Measurements from ENCODE around the gene COL19A1. TPM values are rescaled to one million over a fixed set of nuclear protein-coding genes. Genes with fewer than 3 reads are reported as not detected.

Gene COL19A1
- total RNA-seq, 2 donors from 2014 or later = 1.4 to 1.5 TPM

DNA sequence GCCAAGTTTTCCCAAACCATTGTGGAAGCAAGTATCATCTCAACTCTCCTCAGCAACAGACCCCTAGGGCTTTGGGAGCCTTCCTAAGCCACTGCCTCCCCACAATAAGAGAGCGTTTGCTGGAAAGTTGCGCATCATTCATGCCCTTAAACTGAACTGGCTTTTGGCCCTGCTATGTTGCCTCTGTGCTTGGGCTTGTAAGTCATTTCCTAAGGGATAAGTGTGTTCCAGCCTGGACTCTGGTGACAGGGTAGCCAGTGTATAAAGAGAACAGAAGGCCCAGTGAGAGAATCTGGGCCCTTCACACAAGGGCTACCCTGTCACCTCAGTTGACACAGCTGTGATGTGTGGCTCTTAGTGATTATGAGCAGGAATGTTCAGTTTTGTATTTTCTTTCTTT is 358.7 kb downstream of the COL19A1 start:
- Histone ChIP-seq H3K27ac (ENCODE audit: low read depth, low read length) (no peak overlapping the region), H3K9me3 (ENCODE audit: control insufficient read depth, low read length) (no peaks in the 10 kb centered on the region), H3K27me3 (ENCODE audit: control insufficient read depth, insufficient read depth, low read length, poor library complexity, severe bottlenecking) (no peaks in the 10 kb centered on the region), H3K36me3 (ENCODE audit: control insufficient read depth, insufficient read depth, low read length) (no peaks in the 10 kb centered on the region), H3K4me1 (ENCODE audit: control insufficient read depth, insufficient read depth, low read length) (no peaks in the 10 kb centered on the region), H3K9ac (ENCODE audit: extremely low read depth, low read length, poor library complexity, severe bottlenecking) (no peak overlapping the region), H3K4me3 (ENCODE audit: low read length) (no peak overlapping the region)
- WGBS, 2 experiments (ENCODE audit: insufficient coverage in 1 of 2, insufficient read length in 1 of 2) = 92 to 100% methylated on average over 2 of the region's 2 CpGs
- TF ChIP-seq CTCF (conservative IDR thresholded peaks at IDR 0.05) = no peak
- no peaks in the 10 kb centered on the region for H3K36me3 Mint-ChIP-seq (ENCODE audit: low read depth)
- H3K27ac Mint-ChIP-seq = no peak overlapping the region
- H3K27me3 Mint-ChIP-seq (ENCODE audit: insufficient read depth) = no peaks in the 10 kb centered on the region
- no peaks in the 10 kb centered on the region for H3K4me1 Mint-ChIP-seq
- DNase-seq = no peak
- no peaks in the 10 kb centered on the region for H3K9me3 Mint-ChIP-seq
- no peak overlapping the region for H3K4me3 Mint-ChIP-seq

GRCh38 chr6:70231311-70231710 is 365.0 kb downstream of the COL19A1 start:
- H3K9me3 ChIP-seq (ENCODE audit: control insufficient read depth, low read length) = no peaks in the 10 kb centered on the region
- H3K4me3 ChIP-seq (ENCODE audit: low read length) = no peak overlapping the region
- Mint-ChIP-seq H3K4me3 (no peak overlapping the region), H3K27ac (no peak overlapping the region), H3K36me3 (ENCODE audit: low read depth) (no peaks in the 10 kb centered on the region), H3K9me3 (no peaks in the 10 kb centered on the region), H3K4me1 (no peaks in the 10 kb centered on the region), H3K27me3 (ENCODE audit: insufficient read depth) (no peaks in the 10 kb centered on the region)
- no peaks in the 10 kb centered on the region for H3K27me3 ChIP-seq (ENCODE audit: control insufficient read depth, insufficient read depth, low read length, poor library complexity, severe bottlenecking)
- no peak for DNase-seq
- H3K36me3 ChIP-seq (ENCODE audit: control insufficient read depth, insufficient read depth, low read length) = no peaks in the 10 kb centered on the region
- H3K9ac ChIP-seq (ENCODE audit: extremely low read depth, low read length, poor library complexity, severe bottlenecking) = no peak overlapping the region
- no peak overlapping the region for H3K27ac ChIP-seq (ENCODE audit: low read depth, low read length)
- H3K4me1 ChIP-seq (ENCODE audit: control insufficient read depth, insufficient read depth, low read length) = no peaks in the 10 kb centered on the region
- TF ChIP-seq CTCF (conservative IDR thresholded peaks at IDR 0.05) = no peak
- 90 to 95% methylated on average over 2 of the region's 2 CpGs for WGBS, 2 experiments (ENCODE audit: insufficient coverage in 1 of 2, insufficient read length in 1 of 2)

- H3K4me3 Mint-ChIP-seq = no peak overlapping the region
- no peaks in the 10 kb centered on the region for H3K36me3 Mint-ChIP-seq (ENCODE audit: low read depth)
- H3K4me3 ChIP-seq (ENCODE audit: low read length) = no peak overlapping the region
- H3K4me1 ChIP-seq (ENCODE audit: control insufficient read depth, insufficient read depth, low read length) = no peaks in the 10 kb centered on the region
- 91 to 94% methylated on average over 3 to 7 of the region's 7 CpGs for WGBS, 2 experiments (ENCODE audit: insufficient coverage in 1 of 2, insufficient read length in 1 of 2)
- no peaks in the 10 kb centered on the region for H3K9me3 Mint-ChIP-seq
- DNase-seq = no peak
- no peaks in the 10 kb centered on the region for H3K36me3 ChIP-seq (ENCODE audit: control insufficient read depth, insufficient read depth, low read length)
- no peak for TF ChIP-seq CTCF (conservative IDR thresholded peaks at IDR 0.05)
- no peak overlapping the region for H3K9ac ChIP-seq (ENCODE audit: extremely low read depth, low read length, poor library complexity, severe bottlenecking)
- H3K27ac ChIP-seq (ENCODE audit: low read depth, low read length) = no peak overlapping the region
- H3K27me3 Mint-ChIP-seq (ENCODE audit: insufficient read depth) = no peaks in the 10 kb centered on the region
- no peaks in the 10 kb centered on the region for H3K4me1 Mint-ChIP-seq
- H3K27me3 ChIP-seq (ENCODE audit: control insufficient read depth, insufficient read depth, low read length, poor library complexity, severe bottlenecking) = no peaks in the 10 kb centered on the region
- H3K27ac Mint-ChIP-seq = no peak overlapping the region
- H3K9me3 ChIP-seq (ENCODE audit: control insufficient read depth, low read length) = no peaks in the 10 kb centered on the region
Observed at GRCh38 chr6:70234561-70235236, 368.3 kb downstream of the COL19A1 start.
